ENCODE data around the gene PLA2G4E.

Gene PLA2G4E

GRCh38 chr15:41965441-41966413 lies 55.1 kb downstream of the PLA2G4E start:
- TF ChIP-seq CTCF (IDR thresholded peaks at IDR 0.05), result no peak
- H3K27ac ChIP-seq, result peak overlapping the region; percentile 24
- H3K4me1 ChIP-seq, result peaks cover 3% of the 10 kb centered on the region
- no peak overlapping the region for H3K4me2 ChIP-seq (ENCODE audit: low read length)
- H3K9ac ChIP-seq, result no peak overlapping the region
- no peak overlapping the region for H2AFZ ChIP-seq
- H3K9me3 ChIP-seq (ENCODE audit: control insufficient read depth, low read length), result no peaks in the 10 kb centered on the region
- H3K79me2 ChIP-seq, result peaks cover 4% of the 10 kb centered on the region
- H3K27me3 ChIP-seq (ENCODE audit: control insufficient read depth, insufficient read depth, low read length), result no peaks in the 10 kb centered on the region
- no peaks in the 10 kb centered on the region for H3K36me3 ChIP-seq (ENCODE audit: control insufficient read depth, insufficient read depth, low read length)
- H3K4me3 ChIP-seq (ENCODE audit: low read depth, low read length), result no peak overlapping the region

- peaks cover 4% of the 10 kb centered on the region for H3K79me2 ChIP-seq
- TF ChIP-seq CTCF (IDR thresholded peaks at IDR 0.05), result no peak
- H3K9me3 ChIP-seq (ENCODE audit: control insufficient read depth, low read length), result no peaks in the 10 kb centered on the region
- H2AFZ ChIP-seq, result no peak overlapping the region
- peaks cover 3% of the 10 kb centered on the region for H3K4me1 ChIP-seq
- H3K9ac ChIP-seq, result no peak overlapping the region
- H3K36me3 ChIP-seq (ENCODE audit: control insufficient read depth, insufficient read depth, low read length), result no peaks in the 10 kb centered on the region
- H3K27me3 ChIP-seq (ENCODE audit: control insufficient read depth, insufficient read depth, low read length), result no peaks in the 10 kb centered on the region
- no peak overlapping the region for H3K4me3 ChIP-seq (ENCODE audit: low read depth, low read length)
- H3K27ac ChIP-seq, result no peak overlapping the region
- no peak overlapping the region for H3K4me2 ChIP-seq (ENCODE audit: low read length)
Observed at GRCh38 chr15:41961595-41962202, 59.1 kb downstream of the PLA2G4E start.

- H3K36me3 ChIP-seq (ENCODE audit: control insufficient read depth, insufficient read depth, low read length), result no peaks in the 10 kb centered on the region
- no peaks in the 10 kb centered on the region for H3K9me3 ChIP-seq (ENCODE audit: control insufficient read depth, low read length)
- no peak for TF ChIP-seq CTCF (IDR thresholded peaks at IDR 0.05)
- no peak overlapping the region for H3K4me3 ChIP-seq (ENCODE audit: low read depth, low read length)
- peaks cover 3% of the 10 kb centered on the region for H3K79me2 ChIP-seq
- H2AFZ ChIP-seq, result no peak overlapping the region
- no peak overlapping the region for H3K27ac ChIP-seq
- no peaks in the 10 kb centered on the region for H3K27me3 ChIP-seq (ENCODE audit: control insufficient read depth, insufficient read depth, low read length)
- H3K4me2 ChIP-seq (ENCODE audit: low read length), result no peak overlapping the region
- no peak overlapping the region for H3K9ac ChIP-seq
- peaks cover under 1% of the 10 kb centered on the region for H3K4me1 ChIP-seq
Observed at GRCh38 chr15:41961001-41961518, 59.8 kb downstream of the PLA2G4E start.

GRCh38 chr15:41958002-41958420 lies 62.8 kb downstream of the PLA2G4E start:
- Histone ChIP-seq H3K27me3 (ENCODE audit: control insufficient read depth, insufficient read depth, low read length) (no peaks in the 10 kb centered on the region), H3K9ac (no peak overlapping the region), H3K79me2 (no peaks in the 10 kb centered on the region), H3K4me2 (ENCODE audit: low read length) (no peak overlapping the region), H3K4me1 (no peaks in the 10 kb centered on the region), H3K9me3 (ENCODE audit: control insufficient read depth, low read length) (no peaks in the 10 kb centered on the region), H3K4me3 (ENCODE audit: low read depth, low read length) (no peak overlapping the region), H2AFZ (no peak overlapping the region), H3K27ac (peak overlapping the region; percentile 42), H3K36me3 (ENCODE audit: control insufficient read depth, insufficient read depth, low read length) (no peaks in the 10 kb centered on the region)
- TF ChIP-seq CTCF (IDR thresholded peaks at IDR 0.05), result no peak
